Panc1 (cell line): ENCODE results near the gene CDK17. TPM values are rescaled to one million over a fixed set of nuclear protein-coding genes. Genes with fewer than 3 reads are reported as not detected.

Experiments
- ATAC-seq: fragments of 200-7000 bp; cut with Tn5 transposase; 2 replicates; pipeline ENCODE4 v1.9.1; 2020; ENCODE audit warnings: mild to moderate bottlenecking, moderate library complexity
- Bru-seq: library from RNA; stranded (reverse); fragments of 400-500 nt; gene quantifications from one replicate; lab custom pipeline; 2021; lab: Mats Ljungman, UMichigan
- BruChase-seq, 2 experiments: library from RNA; stranded (reverse); fragments of 400-500 nt; gene quantifications; one replicate each; lab custom pipeline; 2021; lab: Mats Ljungman, UMichigan
- BruUV-seq: library from RNA; stranded (reverse); fragments of 400-500 nt; replicated peaks from 2 replicates; lab custom pipeline; 2021; lab: Mats Ljungman, UMichigan
- CTCF ChIA-PET: fragments of 300-600 bp; sonication (Branson Sonifier 250); formaldehyde crosslinking; loops from one replicate; lab custom pipeline; 2022; ENCODE audit warnings: antibody characterized with exemption; lab: Charles Lee
- POLR2A ChIA-PET: fragments of 300-600 bp; sonication (Branson Sonifier 250); formaldehyde crosslinking; loops from one replicate; lab custom pipeline; 2022; ENCODE audit warnings: antibody characterized with exemption; lab: Charles Lee
- DNase-seq: peaks from one replicate; pipeline ENCODE4 v3.0.0-alpha.2; 2010; ENCODE audit warnings: low read depth, low spot score
- H3K27ac ChIP-seq: 2 replicates; pipeline ENCODE4 v1.5.1; 2011; ENCODE audit warnings: mild to moderate bottlenecking, low read length, inconsistent platforms
- H3K27me3 ChIP-seq: fragments of 200-500 bp; sonication (Bioruptor generic); 2 replicates; pipeline ENCODE4 v1.6.0; 2014; ENCODE audit warnings: low read length, inconsistent platforms; ENCODE audit not compliant: control insufficient read depth, insufficient read depth
- H3K36me3 ChIP-seq: fragments of 200-500 bp; sonication (Bioruptor generic); 2 replicates; pipeline ENCODE4 v1.5.1; 2014; ENCODE audit warnings: inconsistent platforms, mild to moderate bottlenecking, low read length, moderate library complexity; ENCODE audit not compliant: control insufficient read depth, insufficient read depth
- H3K4me1 ChIP-seq: 2 replicates; pipeline ENCODE4 v1.5.1; 2011; ENCODE audit warnings: inconsistent platforms, mild to moderate bottlenecking, low read length, moderate library complexity; ENCODE audit not compliant: control insufficient read depth, insufficient read depth
- H3K4me3 ChIP-seq, 2 experiments: 2 replicates each; pipeline ENCODE4 v1.5.1; 2011 to 2012; ENCODE audit warnings: low read depth in 2 of 2, low read length in 2 of 2, mild to moderate bottlenecking in 2 of 2, inconsistent platforms in 1 of 2, moderate library complexity in 1 of 2
- H3K9me3 ChIP-seq: fragments of 200-500 bp; sonication (Bioruptor generic); 2 replicates; pipeline ENCODE4 v1.5.1; 2014; ENCODE audit warnings: low read depth, mild to moderate bottlenecking, inconsistent platforms, low read length, moderate library complexity; ENCODE audit not compliant: control insufficient read depth, insufficient read depth
- POLR2AphosphoS5 ChIP-seq: IDR thresholded peaks from 2 replicates; pipeline ENCODE4 v1.6.1; 2012; ENCODE audit warnings: mild to moderate bottlenecking, low read depth, low read length, moderate library complexity
- REST ChIP-seq, 2 experiments: IDR thresholded peaks; 2 replicates each; pipeline ENCODE4 v1.6.1; 2011 to 2012; ENCODE audit warnings: low read depth in 2 of 2, control low read depth in 1 of 2, low read length in 1 of 2, mild to moderate bottlenecking in 1 of 2, moderate library complexity in 1 of 2; ENCODE audit not compliant: insufficient read depth in 1 of 2
- SIN3A ChIP-seq: IDR thresholded peaks from 2 replicates; pipeline ENCODE4 v1.6.1; 2012; ENCODE audit warnings: low read depth, mild to moderate bottlenecking, low read length, moderate library complexity, borderline replicate concordance; ENCODE audit not compliant: insufficient read depth
- TCF7L2 ChIP-seq: IDR thresholded peaks from 2 replicates; pipeline ENCODE4 v1.6.1; 2011; ENCODE audit warnings: mild to moderate bottlenecking, low read depth, low read length, inconsistent platforms
- in situ Hi-C: cut with HindIII; loops from 2 replicates; pipeline ENCODE4 v1.10.0; 2016; ENCODE audit warnings: low sequenced_read_pairs, low pct_unique_long_range_greater_than_20kb
- intact Hi-C: fragments of 100-400 bp; cut with micrococcal nuclease; formaldehyde crosslinking; loops from one replicate; pipeline ENCODE4 v1.10.0; 2022; ENCODE audit not compliant: unreplicated experiment
- long read RNA-seq: library from polyadenylated mRNA; unstranded; transcript quantifications from one replicate; pipeline ENCODE4 v2.0.0, GENCODE V29; 2021; ENCODE audit not compliant: unreplicated experiment
- polyA plus RNA-seq: library from polyadenylated mRNA; unstranded; fragments of >200 nt; gene quantifications from one replicate; pipeline ENCODE4 v1.2.1, GENCODE V29; 2012; ENCODE audit warnings: missing spikeins; ENCODE audit not compliant: insufficient read length
- total RNA-seq: library from RNA; stranded (reverse); gene quantifications from one replicate; pipeline ENCODE4 v1.2.1, GENCODE V29; 2021; ENCODE audit not compliant: unreplicated experiment
- TF ChIP-seq, protein P1 (sequence below): fragments of 450-650 bp; IDR thresholded peaks from 2 replicates; pipeline ENCODE4 v1.5.1; 2017; ENCODE audit warnings: mild to moderate bottlenecking

The CDK17 gene
- 23.2 TPM for total RNA-seq
- 9.9 TPM for polyA plus RNA-seq
- Bru-seq, nascent RNA: percentile 90 among the genes with signal in this experiment
- percentile 81 among the genes with signal in this experiment for BruChase-seq, experiment 1, labeled RNA remaining after a 2-hour chase
- BruChase-seq, experiment 2, labeled RNA remaining after a 6-hour chase: percentile 74 among the genes with signal in this experiment
- long read RNA-seq, full-length matches to known transcripts: 52 of 72 reads
- long read RNA-seq, partial matches to known transcripts: 6 of 72 reads
- long read RNA-seq, other reads (novel, unspliced or antisense): 14 of 72 reads

DNA sequence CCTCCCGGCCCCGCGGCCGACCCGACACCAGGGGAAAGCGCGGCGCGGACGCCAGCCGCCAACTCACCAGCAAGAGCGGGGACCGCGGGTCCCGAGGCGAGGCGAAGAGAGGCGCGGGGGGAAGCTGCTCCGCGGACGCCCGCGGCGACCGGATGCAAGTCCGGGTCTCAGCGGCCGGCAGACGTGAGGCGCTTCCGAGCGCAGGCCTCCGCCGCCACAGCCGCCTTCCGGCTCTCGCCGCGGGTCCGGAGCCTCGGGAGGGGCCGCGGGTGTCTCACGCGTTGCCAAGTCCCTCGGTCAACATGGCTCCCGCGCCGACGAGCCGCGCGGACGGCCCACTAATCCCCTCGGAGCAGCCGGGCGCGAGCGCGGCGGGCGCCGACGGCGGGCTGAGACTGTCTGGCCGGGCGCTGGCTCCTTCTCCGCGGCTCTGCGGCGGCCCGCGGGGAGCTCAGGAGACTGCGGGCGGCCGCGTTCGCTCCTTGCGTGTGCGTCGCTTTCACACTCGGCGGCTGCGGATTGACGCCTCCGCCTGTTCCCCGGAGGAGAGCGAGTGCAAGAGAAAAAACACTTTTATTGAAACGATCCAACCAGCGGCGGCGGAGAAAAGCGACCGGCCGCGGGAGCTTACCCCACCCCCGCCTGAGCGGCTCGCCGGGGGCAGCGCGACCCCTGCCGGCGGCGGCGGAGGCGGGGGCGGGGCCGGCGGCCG, at the start of gene CDK17:
Gene CDK17, minus strand, starts transcription at position 521 of the 712 bp plus-strand sequence. CDS start 65,603 bp downstream, outside the sequence.
- peak within 1 kb of the TSS; percentile 81 to 93 for H3K4me3 ChIP-seq
- ATAC-seq: peak; percentile 88
- BruUV-seq: no TSS peak
- H3K27ac ChIP-seq: peak within 1 kb of the TSS; percentile 79
- CTCF ChIA-PET: interaction anchor here (0.6 to 0.7 kb wide), 4 partner anchors 61 to 256 kb away, joined by 3 to 6 read pairs (median 4); no protein-coding TSS in a partner anchor
- POLR2A ChIA-PET: interaction anchor here (0.5 to 0.9 kb wide), 4 partner anchors 12 to 368 kb away, joined by 3 to 6 read pairs (median 3); no protein-coding TSS in a partner anchor
- TF ChIP-seq TCF7L2: peak; percentile 13; the same call in 1 of the 2 replicates
- TF ChIP-seq, protein P1, sequence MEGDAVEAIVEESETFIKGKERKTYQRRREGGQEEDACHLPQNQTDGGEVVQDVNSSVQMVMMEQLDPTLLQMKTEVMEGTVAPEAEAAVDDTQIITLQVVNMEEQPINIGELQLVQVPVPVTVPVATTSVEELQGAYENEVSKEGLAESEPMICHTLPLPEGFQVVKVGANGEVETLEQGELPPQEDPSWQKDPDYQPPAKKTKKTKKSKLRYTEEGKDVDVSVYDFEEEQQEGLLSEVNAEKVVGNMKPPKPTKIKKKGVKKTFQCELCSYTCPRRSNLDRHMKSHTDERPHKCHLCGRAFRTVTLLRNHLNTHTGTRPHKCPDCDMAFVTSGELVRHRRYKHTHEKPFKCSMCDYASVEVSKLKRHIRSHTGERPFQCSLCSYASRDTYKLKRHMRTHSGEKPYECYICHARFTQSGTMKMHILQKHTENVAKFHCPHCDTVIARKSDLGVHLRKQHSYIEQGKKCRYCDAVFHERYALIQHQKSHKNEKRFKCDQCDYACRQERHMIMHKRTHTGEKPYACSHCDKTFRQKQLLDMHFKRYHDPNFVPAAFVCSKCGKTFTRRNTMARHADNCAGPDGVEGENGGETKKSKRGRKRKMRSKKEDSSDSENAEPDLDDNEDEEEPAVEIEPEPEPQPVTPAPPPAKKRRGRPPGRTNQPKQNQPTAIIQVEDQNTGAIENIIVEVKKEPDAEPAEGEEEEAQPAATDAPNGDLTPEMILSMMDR: peak; percentile 96
- TF ChIP-seq POLR2AphosphoS5: peak; percentile 62
- TF ChIP-seq SIN3A: no peak
- H3K4me1 ChIP-seq: peaks cover 37% of the 10 kb centered on the region; the same call in 1 of the 2 replicates
- no peak for DNase-seq
- no peaks in the 10 kb centered on the region for H3K27me3 ChIP-seq
- H3K9me3 ChIP-seq: no peaks in the 10 kb centered on the region
- in situ Hi-C loops (no loop called here), intact Hi-C loops (loop anchor here (2.0 to 10.0 kb wide), 4 partner anchors 95 to 337 kb away; no protein-coding TSS in a partner anchor)
- H3K36me3 ChIP-seq: no peaks in the 10 kb centered on the region; the same call in 1 of the 2 replicates

DNA sequence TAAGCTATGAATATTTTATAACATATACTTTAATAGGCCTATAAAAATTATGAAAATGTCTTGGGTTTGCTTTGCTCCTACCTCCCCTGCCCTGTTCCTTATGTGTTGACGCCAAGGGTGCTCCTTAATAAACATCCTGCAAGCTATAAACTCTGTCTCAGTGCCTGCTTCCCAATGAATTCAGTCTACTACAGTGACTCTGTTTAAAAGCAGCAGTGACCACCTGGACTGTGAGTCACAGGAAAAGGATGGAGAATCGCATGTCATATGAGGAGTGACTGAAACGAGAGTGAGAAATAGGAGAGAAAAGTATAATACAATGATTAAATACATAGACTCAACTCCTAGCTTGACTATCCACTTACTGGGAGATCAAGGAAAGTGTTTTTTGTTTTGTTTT, 48.1 kb upstream of the CDK17 start:
- peak; percentile 84 for ATAC-seq

GRCh38 chr12:96447256-96447655, 47.0 kb upstream of the CDK17 start:
- Histone ChIP-seq H3K27me3 (no peaks in the 10 kb centered on the region), H3K27ac (no peak overlapping the region), H3K9me3 (no peaks in the 10 kb centered on the region), H3K36me3 (no peaks in the 10 kb centered on the region), H3K4me3 (no peak overlapping the region), H3K4me1 (no peaks in the 10 kb centered on the region; the same call in 1 of the 2 replicates)
- DNase-seq (no peak), ATAC-seq (no peak)
- TF ChIP-seq, protein P1: no peak
- TF ChIP-seq POLR2AphosphoS5: no peak
- TF ChIP-seq REST (IDR thresholded peaks at IDR 0.05; ENCODE audit: insufficient read depth in 1 of 2, low read depth in 2 of 2, low read length in 1 of 2): no peak
- TF ChIP-seq TCF7L2: no peak
- no peak for TF ChIP-seq SIN3A
- POLR2A ChIA-PET: no interaction called here
- in situ Hi-C loops (no loop called here), intact Hi-C loops (no loop called here)
- no TSS peak for BruUV-seq
- CTCF ChIA-PET: interaction anchor here (1.2 kb wide), 1 partner anchor 9 kb away, joined by 3 read pairs; no protein-coding TSS in a partner anchor

More for the DNA sequence above, 48.1 kb upstream of the CDK17 start:
- Histone ChIP-seq H3K27ac (no peak overlapping the region), H3K27me3 (no peaks in the 10 kb centered on the region), H3K9me3 (no peaks in the 10 kb centered on the region; the same call in 1 of the 2 replicates), H3K4me1 (no peaks in the 10 kb centered on the region; the same call in 1 of the 2 replicates), H3K36me3 (no peaks in the 10 kb centered on the region), H3K4me3 (no peak overlapping the region)
- CTCF ChIA-PET: interaction anchor here (1.2 kb wide), 1 partner anchor 10 kb away, joined by 3 read pairs; no protein-coding TSS in a partner anchor
- POLR2A ChIA-PET: no interaction called here
- no peak for TF ChIP-seq SIN3A
- 0 out of 2 replicates have a peak, but pooled peaks have one; percentile 28 for TF ChIP-seq TCF7L2
- DNase-seq: peak; percentile 78
- intact Hi-C loops: no loop called here
- in situ Hi-C loops: no loop called here
- no TSS peak for BruUV-seq
